HFFc6 (cell line): ENCODE results near the gene NR5A2. TPM values are rescaled to one million over a fixed set of nuclear protein-coding genes. Genes with fewer than 3 reads are reported as not detected.

Source experiments
- DNase-seq: peaks from one replicate; pipeline ENCODE4 v3.0.0-alpha.2; 2018
- H3K27ac Mint-ChIP-seq: 2 replicates; pipeline ENCODE4 v1.8.0; 2020; ENCODE audit warnings: mild to moderate bottlenecking, mixed read lengths
- H3K27me3 Mint-ChIP-seq: 2 replicates; pipeline ENCODE4 v1.8.0; 2021; ENCODE audit warnings: mild to moderate bottlenecking, moderate library complexity, mixed read lengths; ENCODE audit not compliant: insufficient read depth
- H3K36me3 Mint-ChIP-seq: 2 replicates; pipeline ENCODE4 v1.8.0; 2021; ENCODE audit warnings: low read depth, mixed read lengths
- H3K4me1 Mint-ChIP-seq: 2 replicates; pipeline ENCODE4 v1.8.0; 2020; ENCODE audit warnings: low read depth, mixed read lengths
- H3K4me3 Mint-ChIP-seq: 2 replicates; pipeline ENCODE4 v1.8.0; 2020; ENCODE audit warnings: mild to moderate bottlenecking, moderate library complexity, mixed read lengths
- H3K9me3 Mint-ChIP-seq: 2 replicates; pipeline ENCODE4 v1.8.0; 2020; ENCODE audit warnings: mild to moderate bottlenecking, mixed read lengths
- total RNA-seq, 6 experiments: library from RNA; stranded (reverse); fragmentation: NEBNext Ultra II Directional; extraction: Animal tissue kit (Norgen Biotek cat#: 25700); gene quantifications; 2 replicates in 1 of 6; 3 replicates in 5 of 6; pipeline ENCODE4 v1.2.3, GENCODE V29; 2021
- TF ChIP-seq, protein P1 (sequence below): fragments of 200-600 bp; sonication (generic); IDR thresholded peaks from 2 replicates; pipeline ENCODE4 v1.5.0; 2021; ENCODE audit warnings: antibody characterized with exemption, mild to moderate bottlenecking

The NR5A2 gene
- total RNA-seq, 6 experiments from 2014 or later: 0.09 to 1.9 (median 0.97) TPM

DNA sequence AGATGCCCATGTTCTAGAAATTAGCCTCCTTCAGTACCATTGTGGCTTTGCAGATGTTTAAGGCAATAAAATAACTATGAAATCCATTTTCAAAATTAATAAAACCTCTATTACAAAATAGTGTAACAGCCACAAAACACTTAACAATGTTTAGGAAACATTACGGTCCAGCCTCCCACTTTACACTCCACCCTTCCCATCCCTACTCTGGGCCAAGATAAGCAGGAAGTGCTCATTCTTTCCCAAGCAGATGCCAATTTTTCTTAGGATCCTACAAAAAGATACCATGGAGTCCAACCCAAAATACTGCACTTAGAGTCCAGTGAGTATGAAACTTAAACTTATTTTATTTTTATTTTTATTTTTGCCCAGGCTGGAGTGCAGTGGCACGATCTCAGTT lies 150.8 kb downstream of the NR5A2 start:
- TF ChIP-seq, protein P1, sequence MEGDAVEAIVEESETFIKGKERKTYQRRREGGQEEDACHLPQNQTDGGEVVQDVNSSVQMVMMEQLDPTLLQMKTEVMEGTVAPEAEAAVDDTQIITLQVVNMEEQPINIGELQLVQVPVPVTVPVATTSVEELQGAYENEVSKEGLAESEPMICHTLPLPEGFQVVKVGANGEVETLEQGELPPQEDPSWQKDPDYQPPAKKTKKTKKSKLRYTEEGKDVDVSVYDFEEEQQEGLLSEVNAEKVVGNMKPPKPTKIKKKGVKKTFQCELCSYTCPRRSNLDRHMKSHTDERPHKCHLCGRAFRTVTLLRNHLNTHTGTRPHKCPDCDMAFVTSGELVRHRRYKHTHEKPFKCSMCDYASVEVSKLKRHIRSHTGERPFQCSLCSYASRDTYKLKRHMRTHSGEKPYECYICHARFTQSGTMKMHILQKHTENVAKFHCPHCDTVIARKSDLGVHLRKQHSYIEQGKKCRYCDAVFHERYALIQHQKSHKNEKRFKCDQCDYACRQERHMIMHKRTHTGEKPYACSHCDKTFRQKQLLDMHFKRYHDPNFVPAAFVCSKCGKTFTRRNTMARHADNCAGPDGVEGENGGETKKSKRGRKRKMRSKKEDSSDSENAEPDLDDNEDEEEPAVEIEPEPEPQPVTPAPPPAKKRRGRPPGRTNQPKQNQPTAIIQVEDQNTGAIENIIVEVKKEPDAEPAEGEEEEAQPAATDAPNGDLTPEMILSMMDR: no peak
- no peak for DNase-seq
- Mint-ChIP-seq H3K9me3 (no peaks in the 10 kb centered on the region), H3K4me1 (peaks cover 66% of the 10 kb centered on the region), H3K27ac (peak overlapping the region; percentile 91), H3K27me3 (peaks cover 4% of the 10 kb centered on the region), H3K36me3 (peaks cover 5% of the 10 kb centered on the region), H3K4me3 (no peak overlapping the region)

DNA sequence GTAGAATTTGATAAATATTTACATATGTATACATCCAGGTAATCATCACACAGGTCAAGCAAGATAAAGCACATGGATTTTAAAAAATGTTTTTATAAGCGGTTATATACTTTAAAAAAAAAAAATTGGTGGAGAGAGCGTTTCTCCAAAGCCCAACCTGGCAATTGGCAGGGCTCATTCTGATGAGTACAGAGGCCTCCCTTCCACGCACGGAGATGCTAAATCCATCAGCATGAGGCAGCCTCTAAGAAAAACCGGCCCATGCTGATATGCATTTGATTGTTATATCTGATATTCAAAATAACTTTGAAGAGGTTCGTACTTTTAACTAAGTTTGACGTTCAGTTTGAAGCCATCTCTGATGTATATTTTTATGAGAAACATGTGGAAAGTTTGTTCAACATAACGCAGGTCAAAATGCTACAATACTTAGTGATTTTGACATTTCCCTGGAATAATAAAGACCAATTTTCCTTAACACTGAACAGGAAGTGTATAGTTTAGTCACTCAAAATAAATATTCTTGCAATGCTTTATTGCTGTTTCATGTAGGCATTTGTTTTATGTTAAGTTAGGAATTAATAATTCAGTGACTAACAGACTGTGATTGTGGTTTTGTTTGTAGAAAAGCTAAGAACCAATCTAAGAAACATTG lies 151.7 kb downstream of the NR5A2 start:
- Mint-ChIP-seq H3K27me3 (peaks cover 4% of the 10 kb centered on the region; the same call in 1 of the 2 replicates), H3K9me3 (no peaks in the 10 kb centered on the region), H3K36me3 (peaks cover 5% of the 10 kb centered on the region), H3K4me3 (peak overlapping the region; percentile 58), H3K4me1 (peaks cover 64% of the 10 kb centered on the region), H3K27ac (peak overlapping the region; percentile 91)
- TF ChIP-seq, protein P1: no peak
- peak; percentile 72 for DNase-seq

DNA sequence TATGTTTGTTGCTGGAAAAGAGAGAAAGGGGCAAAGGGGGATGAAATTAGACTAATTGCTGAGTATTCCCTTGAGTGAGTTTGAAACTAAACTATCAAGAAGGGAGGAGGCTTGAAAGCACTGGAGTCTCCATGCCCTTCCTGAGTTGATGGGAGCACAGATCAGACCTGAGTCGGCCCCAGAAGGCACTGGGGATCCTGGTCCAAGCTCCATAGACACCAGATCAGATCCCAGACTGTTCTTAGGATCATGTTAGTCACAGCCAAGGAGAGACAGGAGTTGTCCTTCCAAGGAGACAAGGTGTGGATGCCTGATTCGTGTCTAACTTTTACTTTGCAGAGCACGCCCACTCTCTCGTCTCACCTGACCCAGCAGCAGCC lies 152.3 kb downstream of the NR5A2 start:
- Mint-ChIP-seq H3K27me3 (peaks cover 4% of the 10 kb centered on the region; the same call in 1 of the 2 replicates), H3K36me3 (peaks cover 5% of the 10 kb centered on the region), H3K4me1 (peaks cover 62% of the 10 kb centered on the region), H3K9me3 (no peaks in the 10 kb centered on the region), H3K27ac (peak overlapping the region; percentile 91), H3K4me3 (peak overlapping the region; percentile 58)
- peak; percentile 30 for DNase-seq
- TF ChIP-seq, protein P1: no peak

DNA sequence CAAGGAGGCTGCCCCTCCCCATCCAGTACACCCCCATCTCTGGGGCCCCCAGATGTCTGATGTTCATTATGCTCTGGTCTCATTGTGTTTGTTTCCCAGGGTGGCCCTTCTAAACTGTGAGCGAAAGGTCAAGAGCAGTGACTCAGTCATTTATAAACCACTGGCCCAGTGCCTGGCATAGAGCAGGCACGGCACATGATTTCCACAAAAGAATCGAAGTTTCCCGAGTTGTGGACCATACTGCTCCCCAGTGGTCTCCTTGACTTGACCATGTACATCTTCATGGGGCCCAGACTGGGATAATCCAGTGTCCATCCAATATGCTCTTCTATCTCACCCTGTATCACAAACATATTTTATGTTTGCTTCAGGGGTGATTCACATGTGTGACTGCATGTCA lies 153.3 kb downstream of the NR5A2 start:
- peaks cover 57% of the 10 kb centered on the region for H3K4me1 Mint-ChIP-seq
- H3K27me3 Mint-ChIP-seq: peaks cover 4% of the 10 kb centered on the region; the same call in 1 of the 2 replicates
- TF ChIP-seq, protein P1: peak; percentile 55
- peaks cover 11% of the 10 kb centered on the region for H3K36me3 Mint-ChIP-seq
- peak; percentile 38 for DNase-seq
- H3K27ac Mint-ChIP-seq: peak overlapping the region; percentile 91
- H3K4me3 Mint-ChIP-seq: peak overlapping the region; percentile 58
- peaks cover 5% of the 10 kb centered on the region; the same call in 1 of the 2 replicates for H3K9me3 Mint-ChIP-seq

DNA sequence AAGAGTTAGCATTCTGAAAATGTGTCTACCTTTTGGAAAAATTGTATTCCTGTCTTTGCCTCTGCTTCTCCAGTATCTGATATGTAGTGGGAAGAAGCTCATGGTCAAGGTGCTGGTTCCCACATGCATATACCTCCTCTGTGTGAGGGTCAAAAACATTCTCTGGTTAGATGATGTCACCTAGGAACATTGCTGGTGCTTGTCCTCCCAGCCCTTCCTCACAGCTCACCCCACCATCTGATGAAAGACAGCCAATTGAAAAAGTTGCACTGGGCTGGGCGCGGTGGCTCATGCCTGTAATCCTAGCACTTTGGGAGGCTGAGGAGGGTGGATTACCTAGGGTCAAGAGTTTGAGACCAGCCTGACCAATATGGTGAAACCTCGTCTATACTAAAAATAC lies 154.4 kb downstream of the NR5A2 start:
- Mint-ChIP-seq H3K9me3 (peaks cover 5% of the 10 kb centered on the region; the same call in 1 of the 2 replicates), H3K4me1 (peaks cover 57% of the 10 kb centered on the region), H3K36me3 (peaks cover 20% of the 10 kb centered on the region), H3K27me3 (peaks cover 4% of the 10 kb centered on the region; the same call in 1 of the 2 replicates), H3K27ac (no peak overlapping the region), H3K4me3 (no peak overlapping the region)
- no peak for DNase-seq
- TF ChIP-seq, protein P1: no peak
